Measurements from ENCODE around the gene EXOC6.

GRCh38 chr10:93067443-93068365, 219.4 kb downstream of the EXOC6 start:
- TF ChIP-seq POLR2AphosphoS5 (IDR thresholded peaks at IDR 0.05; ENCODE audit: low read depth, low read length) (no peak), TCF7L2 (IDR thresholded peaks at IDR 0.05; ENCODE audit: borderline replicate concordance, extremely low read depth, insufficient read depth, insufficient read length) (no peak), SIN3A (IDR thresholded peaks at IDR 0.05; ENCODE audit: low read depth) (no peak), ZBTB33 (IDR thresholded peaks at IDR 0.05; ENCODE audit: extremely low read depth, insufficient replicate concordance, low read length) (no peak), EZH2phosphoT487 (IDR thresholded peaks at IDR 0.05; ENCODE audit: borderline replicate concordance) (no peak), YY1 (IDR thresholded peaks at IDR 0.05; ENCODE audit: extremely low read depth, insufficient replicate concordance, low read depth, low read length) (no peak), ZNF274 (IDR thresholded peaks at IDR 0.05; ENCODE audit: low read depth, low read length) (no peak), RAD21 (IDR thresholded peaks at IDR 0.05; ENCODE audit: low read depth) (no peak), EZH2 (IDR thresholded peaks at IDR 0.05) (no peak), POLR2A (IDR thresholded peaks at IDR 0.05; ENCODE audit: borderline replicate concordance, extremely low read depth, insufficient read depth, insufficient read length) (no peak), ELF1 (IDR thresholded peaks at IDR 0.05; ENCODE audit: borderline replicate concordance, low read depth) (no peak), ATF3 (IDR thresholded peaks at IDR 0.05) (no peak)
- TF ChIP-seq, protein P1, sequence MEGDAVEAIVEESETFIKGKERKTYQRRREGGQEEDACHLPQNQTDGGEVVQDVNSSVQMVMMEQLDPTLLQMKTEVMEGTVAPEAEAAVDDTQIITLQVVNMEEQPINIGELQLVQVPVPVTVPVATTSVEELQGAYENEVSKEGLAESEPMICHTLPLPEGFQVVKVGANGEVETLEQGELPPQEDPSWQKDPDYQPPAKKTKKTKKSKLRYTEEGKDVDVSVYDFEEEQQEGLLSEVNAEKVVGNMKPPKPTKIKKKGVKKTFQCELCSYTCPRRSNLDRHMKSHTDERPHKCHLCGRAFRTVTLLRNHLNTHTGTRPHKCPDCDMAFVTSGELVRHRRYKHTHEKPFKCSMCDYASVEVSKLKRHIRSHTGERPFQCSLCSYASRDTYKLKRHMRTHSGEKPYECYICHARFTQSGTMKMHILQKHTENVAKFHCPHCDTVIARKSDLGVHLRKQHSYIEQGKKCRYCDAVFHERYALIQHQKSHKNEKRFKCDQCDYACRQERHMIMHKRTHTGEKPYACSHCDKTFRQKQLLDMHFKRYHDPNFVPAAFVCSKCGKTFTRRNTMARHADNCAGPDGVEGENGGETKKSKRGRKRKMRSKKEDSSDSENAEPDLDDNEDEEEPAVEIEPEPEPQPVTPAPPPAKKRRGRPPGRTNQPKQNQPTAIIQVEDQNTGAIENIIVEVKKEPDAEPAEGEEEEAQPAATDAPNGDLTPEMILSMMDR (IDR thresholded peaks at IDR 0.05 in 2 of 3, conservative IDR thresholded peaks at IDR 0.05 in 1 of 3; ENCODE audit: borderline replicate concordance in 1 of 3, insufficient read depth in 1 of 3, low read depth in 2 of 3, low read length in 2 of 3) = no peak
- TF ChIP-seq, protein P2, sequence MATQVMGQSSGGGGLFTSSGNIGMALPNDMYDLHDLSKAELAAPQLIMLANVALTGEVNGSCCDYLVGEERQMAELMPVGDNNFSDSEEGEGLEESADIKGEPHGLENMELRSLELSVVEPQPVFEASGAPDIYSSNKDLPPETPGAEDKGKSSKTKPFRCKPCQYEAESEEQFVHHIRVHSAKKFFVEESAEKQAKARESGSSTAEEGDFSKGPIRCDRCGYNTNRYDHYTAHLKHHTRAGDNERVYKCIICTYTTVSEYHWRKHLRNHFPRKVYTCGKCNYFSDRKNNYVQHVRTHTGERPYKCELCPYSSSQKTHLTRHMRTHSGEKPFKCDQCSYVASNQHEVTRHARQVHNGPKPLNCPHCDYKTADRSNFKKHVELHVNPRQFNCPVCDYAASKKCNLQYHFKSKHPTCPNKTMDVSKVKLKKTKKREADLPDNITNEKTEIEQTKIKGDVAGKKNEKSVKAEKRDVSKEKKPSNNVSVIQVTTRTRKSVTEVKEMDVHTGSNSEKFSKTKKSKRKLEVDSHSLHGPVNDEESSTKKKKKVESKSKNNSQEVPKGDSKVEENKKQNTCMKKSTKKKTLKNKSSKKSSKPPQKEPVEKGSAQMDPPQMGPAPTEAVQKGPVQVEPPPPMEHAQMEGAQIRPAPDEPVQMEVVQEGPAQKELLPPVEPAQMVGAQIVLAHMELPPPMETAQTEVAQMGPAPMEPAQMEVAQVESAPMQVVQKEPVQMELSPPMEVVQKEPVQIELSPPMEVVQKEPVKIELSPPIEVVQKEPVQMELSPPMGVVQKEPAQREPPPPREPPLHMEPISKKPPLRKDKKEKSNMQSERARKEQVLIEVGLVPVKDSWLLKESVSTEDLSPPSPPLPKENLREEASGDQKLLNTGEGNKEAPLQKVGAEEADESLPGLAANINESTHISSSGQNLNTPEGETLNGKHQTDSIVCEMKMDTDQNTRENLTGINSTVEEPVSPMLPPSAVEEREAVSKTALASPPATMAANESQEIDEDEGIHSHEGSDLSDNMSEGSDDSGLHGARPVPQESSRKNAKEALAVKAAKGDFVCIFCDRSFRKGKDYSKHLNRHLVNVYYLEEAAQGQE (IDR thresholded peaks at IDR 0.05; ENCODE audit: low read depth) = no peak
